ENCODE measurements around the gene THEMIS2. TPM values are rescaled to one million over a fixed set of nuclear protein-coding genes. Genes with fewer than 3 reads are reported as not detected.

The THEMIS2 gene
- polyA plus RNA-seq, 1 donor (not counting 4 experiments of a cell fraction or from before 2014, with no cell fraction given), result 1.3 TPM

DNA sequence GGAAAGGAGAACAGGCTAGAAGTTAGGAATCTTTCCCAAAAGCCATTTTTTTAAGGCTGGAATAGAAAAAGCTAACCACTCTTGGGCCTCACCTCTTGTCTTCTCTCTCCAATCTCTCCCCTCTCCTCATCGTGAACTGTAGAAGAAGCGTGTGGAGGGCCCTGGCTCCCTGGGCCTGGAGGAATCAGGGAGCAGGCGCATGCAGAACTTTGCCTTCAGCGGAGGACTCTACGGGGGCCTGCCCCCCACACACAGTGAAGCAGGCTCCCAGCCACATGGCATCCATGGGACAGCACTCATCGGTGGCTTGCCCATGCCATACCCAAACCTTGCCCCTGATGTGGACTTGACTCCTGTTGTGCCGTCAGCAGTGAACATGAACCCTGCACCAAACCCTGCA lies 22.4 kb upstream of the THEMIS2 start:
- dilution Hi-C loops (cut with MboI; ENCODE audit: extremely low pct_ligation_motif_present, low sequenced_read_pairs), result no loop called here
- Histone ChIP-seq H3K9ac (ENCODE audit: control insufficient read depth, extremely low read depth, insufficient read depth, low read length) (no peak overlapping the region), H3K9me3 (ENCODE audit: control insufficient read depth, low read depth, low read length) (no peaks in the 10 kb centered on the region), H3K36me3 (ENCODE audit: control insufficient read depth in 2 of 2, extremely low read depth in 1 of 2, insufficient read depth in 2 of 2, low read length in 2 of 2) (peaks cover 24 to 34% of the 10 kb centered on the region in 2 experiments), H2AFZ (ENCODE audit: control insufficient read depth, low read length) (no peak overlapping the region), H3K9me1 (ENCODE audit: control insufficient read depth, extremely low read depth, insufficient read depth, low read length) (no peaks in the 10 kb centered on the region), H3K4me2 (ENCODE audit: control insufficient read depth, extremely low read depth, insufficient read depth, low read depth, low read length) (no peak overlapping the region), H3K27ac (ENCODE audit: control insufficient read depth, insufficient read depth, low read length) (no peak overlapping the region), H3K4me1 (ENCODE audit: control insufficient read depth, extremely low read depth, insufficient read depth, low read length) (no peaks in the 10 kb centered on the region), H3K79me2 (ENCODE audit: control insufficient read depth, insufficient read depth, low read length) (no peaks in the 10 kb centered on the region), H4K20me1 (ENCODE audit: control insufficient read depth, extremely low read depth, insufficient read depth, low read length) (no peaks in the 10 kb centered on the region), H3K4me3 (ENCODE audit: control insufficient read depth in 2 of 3, extremely low read depth in 1 of 3, insufficient read depth in 2 of 3, low read depth in 1 of 3, low read length in 3 of 3) (no peak overlapping the region), H3K27me3 (ENCODE audit: control insufficient read depth, extremely low read depth, insufficient read depth, low read length) (no peaks in the 10 kb centered on the region)
- no peak for DNase-seq (ENCODE audit: low read depth, low spot score)
- no peak for FAIRE-seq
- TF ChIP-seq, protein P1, sequence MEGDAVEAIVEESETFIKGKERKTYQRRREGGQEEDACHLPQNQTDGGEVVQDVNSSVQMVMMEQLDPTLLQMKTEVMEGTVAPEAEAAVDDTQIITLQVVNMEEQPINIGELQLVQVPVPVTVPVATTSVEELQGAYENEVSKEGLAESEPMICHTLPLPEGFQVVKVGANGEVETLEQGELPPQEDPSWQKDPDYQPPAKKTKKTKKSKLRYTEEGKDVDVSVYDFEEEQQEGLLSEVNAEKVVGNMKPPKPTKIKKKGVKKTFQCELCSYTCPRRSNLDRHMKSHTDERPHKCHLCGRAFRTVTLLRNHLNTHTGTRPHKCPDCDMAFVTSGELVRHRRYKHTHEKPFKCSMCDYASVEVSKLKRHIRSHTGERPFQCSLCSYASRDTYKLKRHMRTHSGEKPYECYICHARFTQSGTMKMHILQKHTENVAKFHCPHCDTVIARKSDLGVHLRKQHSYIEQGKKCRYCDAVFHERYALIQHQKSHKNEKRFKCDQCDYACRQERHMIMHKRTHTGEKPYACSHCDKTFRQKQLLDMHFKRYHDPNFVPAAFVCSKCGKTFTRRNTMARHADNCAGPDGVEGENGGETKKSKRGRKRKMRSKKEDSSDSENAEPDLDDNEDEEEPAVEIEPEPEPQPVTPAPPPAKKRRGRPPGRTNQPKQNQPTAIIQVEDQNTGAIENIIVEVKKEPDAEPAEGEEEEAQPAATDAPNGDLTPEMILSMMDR (optimal IDR thresholded peaks at IDR 0.05 in 1 of 3, IDR thresholded peaks at IDR 0.05 in 1 of 3, conservative IDR thresholded peaks at IDR 0.05 in 1 of 3; ENCODE audit: extremely low read depth in 1 of 3, insufficient read depth in 2 of 3, low read length in 3 of 3), result no peak
- TF ChIP-seq EZH2 (IDR thresholded peaks at IDR 0.05; ENCODE audit: low read length), result no peak

DNA sequence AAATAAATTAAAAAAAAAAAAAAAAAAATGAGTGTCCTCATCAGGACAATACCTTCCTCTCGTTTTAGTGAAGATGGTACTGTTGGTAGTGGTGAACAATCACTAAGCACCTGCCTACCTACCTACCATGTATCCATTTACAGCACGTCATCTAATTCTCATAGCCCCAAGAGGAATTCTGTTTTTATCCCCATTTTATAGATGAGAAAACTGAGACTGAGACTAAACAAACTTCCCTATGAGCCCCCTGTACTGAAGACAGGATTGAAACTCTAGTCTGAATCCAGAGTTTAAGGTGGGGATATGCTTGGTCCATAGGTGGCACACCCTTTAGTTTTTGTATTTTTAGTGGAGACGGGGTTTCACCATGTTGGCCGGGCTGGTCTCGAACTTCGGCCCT lies 17.3 kb upstream of the THEMIS2 start:
- Histone ChIP-seq H3K4me3 (ENCODE audit: control insufficient read depth in 2 of 3, extremely low read depth in 1 of 3, insufficient read depth in 2 of 3, low read depth in 1 of 3, low read length in 3 of 3) (no peak overlapping the region), H3K27ac (ENCODE audit: control insufficient read depth, insufficient read depth, low read length) (no peak overlapping the region), H2AFZ (ENCODE audit: control insufficient read depth, low read length) (no peak overlapping the region), H3K9me1 (ENCODE audit: control insufficient read depth, extremely low read depth, insufficient read depth, low read length) (no peaks in the 10 kb centered on the region), H3K9ac (ENCODE audit: control insufficient read depth, extremely low read depth, insufficient read depth, low read length) (no peak overlapping the region), H3K79me2 (ENCODE audit: control insufficient read depth, insufficient read depth, low read length) (no peaks in the 10 kb centered on the region), H3K9me3 (ENCODE audit: control insufficient read depth, low read depth, low read length) (no peaks in the 10 kb centered on the region), H3K27me3 (ENCODE audit: control insufficient read depth, extremely low read depth, insufficient read depth, low read length) (no peaks in the 10 kb centered on the region), H4K20me1 (ENCODE audit: control insufficient read depth, extremely low read depth, insufficient read depth, low read length) (no peaks in the 10 kb centered on the region), H3K4me2 (ENCODE audit: control insufficient read depth, extremely low read depth, insufficient read depth, low read depth, low read length) (no peak overlapping the region), H3K4me1 (ENCODE audit: control insufficient read depth, extremely low read depth, insufficient read depth, low read length) (peaks cover 4% of the 10 kb centered on the region), H3K36me3 (ENCODE audit: control insufficient read depth in 2 of 2, extremely low read depth in 1 of 2, insufficient read depth in 2 of 2, low read length in 2 of 2) (peaks cover 7 to 8% of the 10 kb centered on the region in 2 experiments)
- FAIRE-seq, result no peak
- dilution Hi-C loops (cut with MboI; ENCODE audit: extremely low pct_ligation_motif_present, low sequenced_read_pairs), result no loop called here
- no peak for DNase-seq (ENCODE audit: low read depth, low spot score)
- TF ChIP-seq, protein P1 (optimal IDR thresholded peaks at IDR 0.05 in 1 of 3, IDR thresholded peaks at IDR 0.05 in 1 of 3, conservative IDR thresholded peaks at IDR 0.05 in 1 of 3; ENCODE audit: extremely low read depth in 1 of 3, insufficient read depth in 2 of 3, low read length in 3 of 3), result no peak
